Activated effector memory CD4-positive, alpha-beta T cell treated with Interleukin-2 at 50 U/mL for 16 hours (primary cell): Measurements from ENCODE around the gene RARB.

Experiments
- DNase-seq: peaks from one replicate; pipeline ENCODE4 v3.0.0-alpha.2; 2020

Gene RARB

DNA sequence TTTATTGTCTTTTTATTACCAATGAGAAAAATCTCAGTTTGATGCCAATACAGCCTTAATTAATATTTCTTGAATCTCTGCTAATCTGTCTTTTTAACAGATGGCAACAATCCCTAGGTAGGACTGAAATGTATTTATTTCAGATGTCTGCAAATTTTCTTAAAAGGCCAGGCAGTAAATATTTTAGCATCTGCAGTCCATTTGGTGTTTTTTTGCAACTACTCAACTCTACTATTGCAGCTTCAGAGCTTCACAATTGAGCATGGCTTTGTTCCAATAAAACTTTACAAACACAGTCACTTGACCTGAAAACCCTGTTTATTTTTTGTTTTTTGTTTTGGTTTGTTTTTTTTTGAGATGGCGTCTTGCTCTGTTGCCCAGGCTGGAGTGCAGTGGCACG is 82.7 kb downstream of the RARB start:
- DNase-seq = no peak

DNA sequence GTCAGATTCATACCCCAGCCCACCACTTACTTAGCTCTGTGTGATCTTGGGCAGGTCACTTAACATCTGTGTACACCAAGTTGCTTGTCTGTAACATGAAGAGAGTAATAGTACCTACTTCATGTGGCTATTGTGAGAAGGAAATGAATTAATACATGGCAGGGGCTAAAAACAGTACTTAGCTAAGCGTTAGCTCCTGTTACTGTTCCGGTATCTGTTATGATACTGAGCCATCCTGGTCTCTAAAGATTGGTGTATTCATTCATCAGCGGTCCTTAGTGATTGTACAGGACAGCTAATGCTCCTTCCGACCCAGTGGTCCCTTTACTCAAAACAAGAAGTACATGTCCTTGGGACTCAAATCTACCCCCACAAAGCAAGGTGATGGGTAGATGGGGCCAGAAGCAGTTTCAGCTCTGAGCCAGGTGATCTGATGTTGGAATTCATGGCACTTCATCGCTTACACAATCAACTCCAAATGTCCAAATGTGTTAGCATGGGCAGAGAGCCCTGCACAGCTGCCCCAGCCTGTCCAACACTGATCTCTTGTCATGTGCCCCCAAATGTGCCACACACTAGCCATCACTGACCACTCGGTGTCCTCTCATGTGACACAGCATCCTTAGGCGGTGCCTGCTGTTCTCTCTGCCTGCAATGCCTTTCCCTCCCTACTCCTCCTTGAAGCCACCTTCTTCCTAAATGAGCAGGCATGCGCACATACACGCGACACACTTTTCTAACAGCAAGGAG is 84.1 kb downstream of the RARB start:
- DNase-seq = no peak

DNA sequence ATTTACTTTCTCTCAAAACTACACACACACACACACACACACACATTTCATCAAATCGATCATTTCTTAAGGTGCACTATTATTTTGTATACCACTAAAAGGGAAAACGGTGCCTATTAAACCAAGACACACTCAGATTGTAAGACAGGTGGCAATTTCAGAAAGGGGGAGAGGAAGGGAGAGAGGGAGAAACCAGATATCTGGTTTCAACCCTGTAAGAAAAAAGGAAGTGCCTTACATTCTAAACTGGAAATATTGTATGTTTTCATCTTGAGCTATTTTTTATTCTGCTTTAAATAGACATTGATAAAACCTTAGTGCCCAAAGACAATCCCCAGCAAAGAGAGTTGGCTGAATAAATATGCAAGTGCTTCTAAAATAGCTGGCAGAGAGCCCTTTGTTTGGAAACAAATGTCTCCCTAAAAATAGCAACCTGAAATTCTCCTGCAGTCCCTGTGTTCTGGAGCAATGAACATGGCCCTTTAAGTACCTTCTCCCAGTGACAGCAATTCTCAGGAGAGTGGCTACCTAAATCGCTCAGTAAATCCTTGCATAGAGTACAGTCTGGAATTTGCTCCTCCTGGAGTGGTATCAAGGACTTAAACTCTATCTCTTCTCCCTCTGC is 85.7 kb downstream of the RARB start:
- DNase-seq = no peak

DNA sequence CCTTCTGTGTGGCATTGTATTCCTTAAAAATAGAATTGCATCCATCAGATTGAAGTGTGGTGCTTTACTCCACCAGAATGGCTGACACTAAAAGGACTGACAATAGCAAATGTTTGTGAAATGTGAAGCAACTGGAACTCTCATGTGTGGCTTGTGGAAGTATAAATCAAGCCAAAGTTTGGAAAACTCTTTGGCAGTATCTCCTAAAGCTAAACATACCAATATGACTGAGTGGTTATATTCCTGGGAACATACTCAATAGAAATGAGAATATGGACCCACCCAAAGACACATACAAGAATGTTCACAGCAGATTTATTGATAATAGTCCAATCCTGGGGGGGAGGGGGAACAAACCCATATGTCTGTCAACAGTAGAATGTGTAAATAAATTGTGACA is 87.1 kb downstream of the RARB start:
- DNase-seq = no peak

DNA sequence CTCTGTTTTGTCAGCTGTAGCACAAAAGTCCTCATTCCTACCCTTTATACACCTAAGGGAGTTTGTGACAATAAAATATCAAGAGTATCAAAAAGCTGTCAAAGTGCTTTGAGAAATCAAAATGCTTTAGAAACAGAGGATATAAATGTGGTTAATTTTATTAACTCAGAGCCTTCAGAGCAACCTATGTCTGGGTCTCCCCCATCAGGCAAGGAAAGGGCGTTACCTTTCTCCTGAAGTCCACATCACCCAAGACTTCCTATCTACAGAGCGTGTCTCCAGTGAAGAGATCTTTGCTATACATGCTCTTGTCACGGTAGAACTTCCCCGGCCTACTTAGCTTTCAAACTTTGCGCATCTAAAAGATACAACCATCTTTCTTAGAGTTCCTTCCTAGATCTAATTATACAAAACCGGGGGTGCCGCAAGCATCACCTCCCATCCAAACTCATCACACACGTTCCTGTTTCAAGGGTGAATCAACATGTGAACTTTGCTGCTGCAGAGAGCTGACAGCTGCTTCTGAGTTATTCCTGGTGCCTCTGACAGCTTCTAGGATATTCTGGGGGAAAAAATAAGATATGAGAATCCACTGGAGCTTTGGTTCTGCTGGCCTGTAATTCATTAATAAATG is 93.0 kb downstream of the RARB start:
- DNase-seq = no peak

DNA sequence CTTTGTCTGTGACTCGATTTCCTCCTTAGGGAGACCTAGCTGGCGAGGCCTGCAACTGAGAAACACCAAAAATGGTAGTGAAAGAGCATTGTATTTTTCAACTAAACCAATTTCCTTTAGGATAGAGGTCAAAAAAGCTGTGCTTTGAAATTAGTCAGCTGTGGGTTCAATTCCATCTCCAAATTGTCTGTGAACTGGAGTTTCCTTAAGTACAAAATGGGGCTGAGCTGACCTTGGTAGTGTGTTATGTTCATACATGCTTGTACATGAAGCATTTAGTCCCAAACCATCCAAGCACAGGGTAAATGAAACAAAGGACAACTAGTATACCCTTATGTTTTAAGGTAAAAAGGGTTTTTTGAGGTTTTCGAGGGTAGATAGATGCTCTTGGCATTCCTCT is 99.3 kb downstream of the RARB start:
- no peak for DNase-seq

DNA sequence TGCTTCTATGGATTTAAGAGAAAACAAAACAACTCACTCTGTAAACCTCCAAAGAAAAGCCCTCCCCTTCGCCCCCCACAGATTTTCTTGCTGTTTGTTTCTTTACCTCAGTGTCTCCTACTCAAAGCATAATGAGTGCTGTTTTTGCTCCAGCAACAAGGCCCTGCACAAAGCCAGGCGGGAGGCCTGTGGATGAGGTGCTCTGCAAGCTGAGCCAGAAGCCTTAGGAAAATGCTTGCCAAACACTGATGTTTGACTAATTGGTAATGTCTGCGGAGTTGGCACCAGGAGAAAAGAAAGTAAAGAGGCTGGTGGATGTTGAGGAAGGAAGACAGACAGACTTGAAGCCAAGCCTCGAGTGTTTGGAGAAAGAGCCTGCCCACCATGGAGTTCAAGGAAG is 99.7 kb downstream of the RARB start:
- no peak for DNase-seq

DNA sequence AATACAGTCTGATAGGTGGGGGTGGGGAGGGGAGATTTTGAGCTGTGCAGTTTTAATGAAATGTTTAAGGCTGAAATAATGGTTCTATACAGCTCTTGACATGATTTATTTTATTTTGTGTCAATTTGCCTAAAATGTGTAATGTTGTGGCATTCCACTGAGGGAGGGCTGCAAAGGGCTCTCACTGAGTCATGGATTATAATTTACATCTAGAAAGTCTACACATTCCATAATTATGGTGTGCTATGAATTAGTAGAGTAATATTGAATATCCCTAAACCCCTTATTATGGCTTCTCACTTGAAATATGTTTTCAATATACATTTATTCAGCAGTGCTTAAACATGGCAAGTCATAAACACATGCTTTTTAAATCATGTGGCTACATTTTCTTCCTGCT is 103.9 kb downstream of the RARB start:
- DNase-seq = no peak

DNA sequence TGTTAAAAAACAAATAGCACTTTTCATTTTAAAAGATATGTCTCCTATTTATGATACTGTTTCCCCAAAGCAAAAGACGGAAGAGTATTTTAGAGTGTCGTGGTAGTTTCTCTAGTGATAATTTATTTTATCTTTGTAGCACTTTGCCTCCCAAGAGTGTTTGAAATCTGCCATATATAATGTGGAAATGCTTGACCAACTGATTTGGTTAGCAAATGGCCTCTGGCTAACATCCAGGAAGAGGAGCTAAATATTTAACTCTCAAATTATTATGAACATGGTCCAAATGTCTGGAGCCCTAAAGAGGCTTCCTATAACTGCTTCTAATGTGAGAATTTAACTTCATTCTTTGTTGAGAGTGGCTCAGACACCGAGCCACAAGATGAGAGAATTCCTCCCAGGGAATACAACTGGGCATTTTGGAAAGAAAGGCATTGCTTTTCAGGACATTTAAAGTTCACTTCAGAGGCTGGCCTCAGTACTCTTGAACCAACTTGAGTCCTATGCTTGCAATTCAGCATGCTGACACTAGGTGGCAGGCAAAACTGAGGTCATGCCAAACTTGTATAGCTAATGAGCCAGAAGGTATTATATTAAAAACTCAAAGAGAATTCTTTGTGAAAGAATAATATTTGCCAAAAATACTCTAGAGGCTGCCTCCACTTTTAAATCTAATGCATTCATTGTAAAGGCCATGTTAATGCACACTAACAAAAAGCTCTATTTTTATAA is 104.5 kb downstream of the RARB start:
- no peak for DNase-seq

DNA sequence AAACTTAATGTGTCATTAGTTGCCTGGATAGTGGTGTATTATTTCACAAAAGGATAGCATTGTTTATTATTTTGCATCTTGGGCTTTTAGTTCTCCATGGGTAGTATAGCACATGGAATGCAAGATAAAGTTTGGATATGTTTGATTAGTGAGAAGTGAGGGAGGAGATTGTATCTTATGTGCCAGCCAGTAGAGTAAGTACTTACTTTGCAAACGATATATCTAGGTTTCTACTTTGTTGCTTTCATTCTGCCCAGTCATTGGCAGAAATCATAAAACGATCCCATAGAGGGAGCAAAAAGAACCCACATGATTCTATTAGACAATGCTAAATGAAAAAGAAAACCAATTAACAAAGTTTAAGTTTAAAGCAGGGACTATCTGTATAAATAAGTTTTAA is 105.3 kb downstream of the RARB start:
- DNase-seq = no peak

DNA sequence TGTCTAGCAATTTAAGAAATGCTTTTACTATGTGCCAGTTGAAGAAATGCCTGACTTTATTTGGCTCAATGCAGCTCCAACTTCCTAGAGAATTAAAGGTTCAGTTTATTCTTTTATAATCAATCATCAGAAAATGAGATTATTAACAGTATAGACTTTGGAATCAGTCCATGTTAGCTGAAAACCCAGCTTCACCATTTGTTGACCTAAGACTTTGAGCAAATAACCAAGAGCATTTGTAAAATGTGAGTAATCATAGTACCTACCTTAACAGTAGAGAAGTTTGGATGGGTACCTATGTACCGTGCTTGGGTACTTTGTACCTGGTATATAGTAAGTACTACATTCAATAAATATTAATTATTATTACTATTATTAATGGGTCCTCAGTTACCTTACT is 105.9 kb downstream of the RARB start:
- DNase-seq = no peak

DNA sequence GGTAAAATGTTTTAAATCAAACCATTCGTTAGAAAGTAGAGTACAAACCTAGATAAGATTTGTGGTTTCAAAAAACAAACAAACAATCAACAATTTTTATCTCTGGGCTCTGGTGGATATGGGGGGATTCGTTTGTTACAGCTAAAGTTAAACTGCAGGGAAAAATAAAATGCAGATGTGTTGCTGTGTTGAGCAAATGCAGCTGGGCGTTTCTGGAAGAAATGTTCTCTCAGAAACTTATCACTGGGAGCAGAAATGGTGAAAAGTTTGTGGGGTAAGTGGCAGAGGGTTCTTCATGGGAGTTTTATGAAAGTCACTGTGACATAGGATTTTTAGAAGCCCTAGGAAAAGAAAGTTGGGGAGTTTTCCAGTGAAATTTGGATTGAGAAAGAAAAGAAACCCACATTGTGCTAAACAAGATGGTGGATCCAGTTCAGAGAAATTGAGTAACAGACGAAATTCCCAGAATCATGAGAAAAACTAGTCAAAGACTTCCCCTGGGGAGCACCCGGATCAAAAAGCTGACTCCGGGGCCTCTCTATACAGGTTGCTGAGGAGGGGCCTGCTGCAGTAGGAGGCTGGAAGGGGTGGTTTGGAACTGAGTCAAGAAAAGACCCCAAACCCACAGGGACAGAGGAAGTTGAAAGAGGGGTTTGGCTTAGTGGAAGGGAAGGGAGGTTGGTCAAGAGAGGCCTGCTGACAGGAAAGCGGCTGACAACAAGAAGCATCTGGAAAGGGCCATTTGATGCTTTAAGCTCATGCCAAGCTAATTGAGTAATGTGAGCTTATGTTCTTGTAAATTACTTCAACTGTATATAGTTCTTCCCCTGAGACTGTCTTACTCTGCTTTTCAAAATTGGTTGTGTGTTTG is 108.7 kb downstream of the RARB start:
- no peak for DNase-seq

DNA sequence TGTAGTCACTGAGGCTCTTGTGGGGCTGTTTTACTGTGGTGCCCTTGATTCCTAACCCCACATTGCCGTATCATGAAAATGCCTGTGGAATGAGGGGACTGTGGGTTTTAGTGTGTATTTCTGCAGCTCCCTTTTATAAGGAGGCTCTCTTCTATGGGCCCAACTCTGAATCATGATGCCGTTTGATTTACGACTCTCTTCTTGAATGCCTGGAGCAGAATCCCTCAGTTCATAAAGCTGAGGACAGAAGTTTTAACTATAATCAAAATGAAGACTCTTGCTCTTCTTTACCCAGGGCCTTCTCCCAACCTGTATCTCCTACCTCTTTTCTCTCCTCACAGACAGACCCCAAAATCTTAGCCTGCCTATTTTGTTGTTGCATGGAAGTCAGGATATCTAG is 109.5 kb downstream of the RARB start:
- no peak for DNase-seq

DNA sequence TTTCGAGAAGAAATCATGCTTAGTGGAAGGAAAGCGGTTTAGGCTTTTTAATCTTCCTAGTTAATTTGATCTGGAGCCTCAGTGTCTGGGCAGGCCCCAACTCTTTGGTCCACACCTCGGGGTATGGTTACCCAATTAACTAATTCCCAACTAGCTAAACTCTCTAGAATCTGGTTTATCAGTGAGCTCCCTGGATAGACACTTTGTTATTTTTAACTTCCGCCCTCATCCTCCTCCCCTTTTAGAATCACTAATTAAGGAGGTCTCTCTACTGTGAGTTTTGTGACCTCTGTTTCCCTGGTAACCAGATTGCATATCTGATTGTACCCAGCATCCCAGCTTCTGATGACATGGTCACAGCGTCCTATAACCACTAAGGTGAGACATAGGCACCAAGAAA is 112.2 kb downstream of the RARB start:
- DNase-seq = no peak

DNA sequence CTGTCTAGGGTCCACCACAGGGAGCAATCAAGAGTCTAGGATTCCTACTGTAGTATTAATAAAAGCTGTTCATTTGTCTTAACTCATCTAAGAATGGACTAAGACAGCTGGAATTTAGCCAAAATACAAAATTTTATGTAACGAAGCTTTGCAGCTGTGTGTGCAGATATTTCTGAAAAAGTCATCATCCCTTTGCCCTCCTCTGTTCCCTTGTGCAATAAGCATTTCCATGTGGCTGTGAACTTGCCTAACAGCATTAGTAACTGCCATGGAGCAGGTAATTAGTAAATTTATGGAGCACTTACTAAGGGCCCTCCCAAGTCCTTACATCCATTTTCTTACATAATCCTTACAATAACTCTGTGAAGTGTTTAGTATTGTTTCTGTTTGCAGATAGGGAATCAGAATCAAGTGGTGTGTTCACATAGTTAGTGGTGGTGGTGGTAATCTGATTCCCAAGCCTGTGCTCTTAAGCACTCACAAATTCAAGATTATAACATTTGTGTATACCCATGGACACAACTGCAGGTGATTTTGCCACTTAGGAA is 114.5 kb downstream of the RARB start:
- no peak for DNase-seq

DNA sequence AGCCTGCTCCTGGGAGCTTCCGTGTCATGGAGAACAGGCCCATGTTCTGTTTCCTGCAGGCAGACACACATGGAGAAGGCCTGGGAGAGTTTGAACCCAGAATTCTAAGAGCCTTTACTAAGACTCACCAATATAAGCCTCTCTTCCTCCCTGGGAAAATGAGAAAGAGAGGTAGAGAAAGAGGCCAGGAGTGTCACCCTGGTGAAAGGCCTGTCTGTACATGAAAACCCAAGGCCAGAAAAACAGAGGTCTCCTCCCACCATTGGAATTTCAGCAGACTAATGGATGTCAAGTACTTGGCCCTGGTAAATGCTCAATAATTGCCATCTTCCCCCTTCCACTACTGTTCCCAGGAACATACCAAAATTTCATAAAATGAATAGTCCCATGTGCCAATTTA is 119.0 kb downstream of the RARB start:
- no peak for DNase-seq

DNA sequence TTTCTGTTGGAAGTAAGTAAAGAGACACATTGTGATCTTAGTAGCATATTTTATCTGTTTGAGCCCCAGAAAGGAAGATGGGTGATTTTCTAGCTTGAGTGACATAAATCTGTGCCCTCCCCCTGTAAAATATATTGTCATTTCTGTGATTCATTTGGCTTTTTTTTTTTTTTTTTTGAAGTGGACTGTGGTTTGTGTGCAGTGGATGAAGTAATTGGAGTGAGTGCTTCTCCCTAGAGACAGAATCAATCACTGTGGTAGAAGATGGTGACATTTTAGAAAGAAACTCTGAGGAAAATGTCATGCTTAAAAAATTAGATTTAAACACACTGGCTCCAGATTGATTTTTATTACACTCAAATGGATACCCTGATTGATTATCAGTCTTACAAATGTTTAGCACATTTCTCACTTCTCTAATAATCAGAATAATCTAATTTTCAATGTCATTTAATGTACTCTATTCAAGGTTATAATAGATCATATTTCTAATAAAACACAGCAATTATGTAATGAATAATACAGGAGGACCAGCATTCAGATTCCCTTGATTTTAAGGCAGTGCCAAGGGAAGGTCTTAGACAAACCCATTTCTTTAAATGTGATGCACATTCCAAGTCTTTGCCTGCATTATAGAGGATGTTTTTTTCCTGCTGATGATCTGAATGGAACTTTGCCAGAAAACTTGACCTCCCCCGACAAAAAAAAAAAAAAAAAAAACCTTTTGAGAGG is 120.0 kb downstream of the RARB start:
- no peak for DNase-seq

DNA sequence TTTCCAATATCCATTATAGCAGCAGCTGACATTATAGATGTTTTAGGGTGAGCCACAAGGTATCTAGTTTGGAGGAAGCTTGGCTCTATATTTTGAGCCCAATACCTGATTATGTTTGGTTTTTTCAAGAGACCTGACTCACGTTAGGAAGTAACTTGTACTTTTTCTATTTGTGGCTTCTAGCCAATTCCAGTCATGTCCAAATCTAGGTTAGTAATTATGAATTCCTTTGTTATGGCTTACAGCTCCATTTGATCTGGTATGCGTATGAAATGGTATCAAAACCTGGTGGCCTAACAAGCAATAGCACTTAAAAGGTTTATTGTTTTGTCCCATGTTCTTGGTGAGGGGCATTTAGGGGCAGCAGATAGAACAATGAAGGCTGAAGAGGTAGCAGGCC is 120.8 kb downstream of the RARB start:
- DNase-seq = no peak

DNA sequence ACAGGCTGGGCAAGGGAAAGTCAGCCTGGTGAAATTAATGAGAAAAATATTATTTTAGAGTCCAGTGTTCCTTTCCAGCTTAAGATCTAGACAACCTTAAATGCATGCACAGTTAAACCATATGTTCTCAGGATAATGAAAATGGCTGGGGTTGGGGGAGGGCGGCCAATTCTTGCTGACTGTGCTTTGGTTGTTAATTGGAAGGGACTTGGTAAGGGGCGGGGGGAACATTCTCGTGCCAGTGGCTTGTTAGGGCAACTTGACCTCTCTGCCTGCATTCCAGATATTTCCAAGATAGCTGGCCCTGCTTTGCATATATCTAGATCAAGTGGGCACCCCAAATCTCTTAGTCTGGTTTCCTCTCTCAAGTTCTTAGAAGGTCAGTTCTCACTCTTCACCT is 124.2 kb downstream of the RARB start:
- no peak for DNase-seq

DNA sequence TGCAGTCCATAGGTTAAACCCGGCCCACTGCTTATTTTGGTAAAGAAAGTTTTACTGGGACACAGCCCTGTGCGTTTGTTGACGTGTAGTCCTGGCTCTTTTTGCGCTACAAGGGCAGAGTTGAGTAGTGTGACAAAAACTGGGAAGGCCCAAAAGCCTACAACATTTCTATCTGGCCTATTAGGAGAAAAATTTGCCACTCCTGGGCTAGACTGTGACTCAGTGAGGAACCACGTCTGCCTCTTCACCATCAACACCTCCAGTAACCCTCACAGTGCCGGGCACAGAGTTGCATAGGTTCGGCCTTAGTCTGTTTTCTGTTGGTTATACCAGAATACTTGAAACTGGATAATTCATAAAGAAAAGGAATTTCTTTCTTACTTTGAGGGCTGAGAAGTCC is 126.3 kb downstream of the RARB start:
- no peak for DNase-seq

DNA sequence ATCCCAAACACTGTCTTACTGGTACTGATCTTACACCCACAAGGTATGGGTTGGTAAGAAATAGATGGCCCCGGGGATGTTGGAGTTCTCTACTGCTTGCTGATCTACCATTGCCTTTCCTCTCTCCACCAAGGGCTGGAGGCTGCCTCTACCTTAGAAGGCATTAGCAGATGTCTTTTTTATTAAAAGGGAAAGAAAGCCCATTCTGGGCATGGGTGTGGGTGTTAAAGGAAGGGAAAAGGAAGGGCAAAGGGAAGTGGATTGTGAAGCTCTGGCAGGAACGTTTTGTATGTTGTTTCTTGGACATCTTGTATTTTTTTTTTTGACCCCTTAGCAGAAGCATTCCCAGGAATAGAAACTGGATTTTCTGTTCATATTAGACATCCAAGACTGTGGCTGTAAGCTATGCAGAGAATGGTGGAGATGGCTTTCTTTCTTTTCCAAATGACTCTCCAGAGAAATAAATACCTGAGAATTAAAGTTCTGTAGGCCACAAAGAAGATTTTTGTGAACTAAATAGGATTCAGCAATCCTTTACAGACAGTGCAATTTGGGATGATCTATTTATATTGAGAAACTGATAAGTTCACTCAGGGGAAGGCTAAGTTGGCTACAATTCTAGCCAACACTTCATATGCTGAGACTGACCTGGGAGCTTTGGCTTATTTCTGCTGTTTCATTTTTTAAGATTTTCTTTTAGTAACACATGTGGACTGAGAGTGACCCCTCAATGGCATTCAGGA is 127.8 kb downstream of the RARB start:
- DNase-seq = no peak
